HPDE6-E6E7 (cell line): Measurements from ENCODE around the gene PI4K2A.
A peak's percentile ranks its signal among the peaks of the same experiment; 100 is the strongest.
"Not testable (repeated sequence)": the region's sequence is repeated elsewhere in the genome, so short reads cannot be mapped to it uniquely, and the experiment has no call there.

Source experiments
- DNase-seq: peaks from one replicate; pipeline ENCODE4 v3.0.0; 2011; ENCODE audit warnings: missing footprints; ENCODE audit errors: extremely low spot score

PI4K2A gene

GRCh38 chr10:97632949-97633884, 7.3 kb upstream of the PI4K2A start, which contains the start of gene MORN4:
MORN4 (minus strand) TSS chr10:97633500; CDS start chr10:97619653, 13,847 bp downstream.
- DNase-seq: peak; percentile 96

- no peak for DNase-seq
Observed at GRCh38 chr10:97633921-97634320, 6.5 kb upstream of the PI4K2A start.

GRCh38 chr10:97635577-97635976, 4.9 kb upstream of the PI4K2A start:
- DNase-seq: no peak

GRCh38 chr10:97639090-97639489, 1.4 kb upstream of the PI4K2A start:
- not testable (repeated sequence) for DNase-seq

GRCh38 chr10:97640868-97641811, 669 bp downstream of the PI4K2A start:
- no peak for DNase-seq

- not testable (repeated sequence) for DNase-seq
Observed at GRCh38 chr10:97642471-97643159, 2.1 kb downstream of the PI4K2A start.

GRCh38 chr10:97643441-97643985, 3.0 kb downstream of the PI4K2A start:
- DNase-seq: no peak

GRCh38 chr10:97644936-97645335, 4.5 kb downstream of the PI4K2A start:
- DNase-seq: no peak

GRCh38 chr10:97647556-97647955, 7.1 kb downstream of the PI4K2A start:
- DNase-seq: peak; percentile 46

- DNase-seq: peak; percentile 81
Observed at GRCh38 chr10:97648562-97649404, 8.3 kb downstream of the PI4K2A start.

- DNase-seq: not testable (repeated sequence)
Observed at GRCh38 chr10:97649405-97649750, 8.9 kb downstream of the PI4K2A start.

- DNase-seq: no peak
Observed at GRCh38 chr10:97650726-97651125, 10.3 kb downstream of the PI4K2A start.

- DNase-seq: peak; percentile 96
Observed at GRCh38 chr10:97651773-97652172, 11.3 kb downstream of the PI4K2A start.

GRCh38 chr10:97656777-97657176, 16.3 kb downstream of the PI4K2A start:
- DNase-seq: no peak

- DNase-seq: no peak
Observed at GRCh38 chr10:97659589-97659988, 19.1 kb downstream of the PI4K2A start.

GRCh38 chr10:97664282-97664850, 23.9 kb downstream of the PI4K2A start:
- DNase-seq: no peak

- DNase-seq: no peak
Observed at GRCh38 chr10:97666992-97667391, 26.5 kb downstream of the PI4K2A start.

- no peak for DNase-seq
Observed at GRCh38 chr10:97667463-97667862, 27.0 kb downstream of the PI4K2A start.

- DNase-seq: no peak
Observed at GRCh38 chr10:97669571-97669970, 29.1 kb downstream of the PI4K2A start.
